ENCODE data around the gene CHAF1A. TPM values are rescaled to one million over a fixed set of nuclear protein-coding genes. Genes with fewer than 3 reads are reported as not detected.

Gene CHAF1A
- total RNA-seq, 4 donors from 2014 or later = 4.9 to 18.6 (median 8.1) TPM

GRCh38 chr19:4445963-4446703 is 43.7 kb downstream of the CHAF1A start:
- Histone ChIP-seq H3K4me3 (no peak overlapping the region), H3K9me3 (no peaks in the 10 kb centered on the region), H3K36me3 (peaks cover 5 to 79% (median 20%) of the 10 kb centered on the region in 3 donors), H3K27me3 (no peaks in the 10 kb centered on the region), H3K27ac (no peak overlapping the region), H3K4me1 (no peaks in the 10 kb centered on the region)
- 89 to 90% methylated on average over 54 to 58 of the region's 58 CpGs for whole genome bisulfite sequencing, 2 donors
- TF ChIP-seq POLR2A (IDR thresholded peaks at IDR 0.05) (no peak), CTCF (IDR thresholded peaks at IDR 0.05) (no peak), EP300 (IDR thresholded peaks at IDR 0.05) (no peak)
- no peak for DNase-seq (ENCODE audit: low spot score in 2 of 2)

GRCh38 chr19:4446704-4447200 is 44.3 kb downstream of the CHAF1A start:
- no peak for DNase-seq (ENCODE audit: low spot score in 2 of 2)
- 76 to 79% methylated on average over 8 to 13 of the region's 15 CpGs for WGBS, 2 donors
- TF ChIP-seq CTCF (IDR thresholded peaks at IDR 0.05) (no peak), POLR2A (IDR thresholded peaks at IDR 0.05) (no peak), EP300 (IDR thresholded peaks at IDR 0.05) (no peak)
- H3K4me1 ChIP-seq = no peaks in the 10 kb centered on the region
- no peak overlapping the region for H3K27ac ChIP-seq
- no peaks in the 10 kb centered on the region for H3K27me3 ChIP-seq
- no peak overlapping the region for H3K4me3 ChIP-seq
- no peaks in the 10 kb centered on the region for H3K9me3 ChIP-seq
- H3K36me3 ChIP-seq = peaks cover 5 to 86% (median 20%) of the 10 kb centered on the region in 3 donors

GRCh38 chr19:4447327-4448146 is 45.1 kb downstream of the CHAF1A start:
- Histone ChIP-seq H3K27me3 (no peaks in the 10 kb centered on the region), H3K36me3 (peaks cover 5 to 93% (median 20%) of the 10 kb centered on the region in 3 donors), H3K9me3 (no peaks in the 10 kb centered on the region), H3K4me1 (no peaks in the 10 kb centered on the region), H3K4me3 (no peak overlapping the region), H3K27ac (no peak overlapping the region)
- no peak for TF ChIP-seq CTCF (IDR thresholded peaks at IDR 0.05)
- TF ChIP-seq POLR2A (IDR thresholded peaks at IDR 0.05) = no peak
- TF ChIP-seq EP300 (IDR thresholded peaks at IDR 0.05) = no peak
- DNase-seq (ENCODE audit: low spot score in 2 of 2) = no peak
- 83 to 87% methylated on average over 26 to 27 of the region's 28 CpGs for WGBS, 2 donors

GRCh38 chr19:4448147-4448985 is 45.9 kb downstream of the CHAF1A start:
- H3K9me3 ChIP-seq = no peaks in the 10 kb centered on the region
- WGBS, 2 donors = 82 to 86% methylated on average over 23 of the region's 30 CpGs
- TF ChIP-seq CTCF (IDR thresholded peaks at IDR 0.05) = no peak
- no peak for TF ChIP-seq EP300 (IDR thresholded peaks at IDR 0.05)
- TF ChIP-seq POLR2A (IDR thresholded peaks at IDR 0.05) = no peak
- H3K4me3 ChIP-seq = no peak overlapping the region
- no peaks in the 10 kb centered on the region for H3K4me1 ChIP-seq
- DNase-seq (ENCODE audit: low spot score in 2 of 2) = no peak
- no peak overlapping the region for H3K27ac ChIP-seq
- no peaks in the 10 kb centered on the region for H3K27me3 ChIP-seq
- peaks cover 5 to 100% (median 23%) of the 10 kb centered on the region in 3 donors for H3K36me3 ChIP-seq

Measured in tibial nerve (tissue), 4 donors.